CD4-positive, alpha-beta T cell treated with Interleukin-12 subunit alpha and Interleukin-12 subunit beta, for 1 hour (primary cell): ENCODE results near the gene STMP1.

ENCODE experiments used
- DNase-seq: peaks from one replicate; pipeline ENCODE4 v3.0.0-alpha.2; 2020

STMP1 gene

DNA sequence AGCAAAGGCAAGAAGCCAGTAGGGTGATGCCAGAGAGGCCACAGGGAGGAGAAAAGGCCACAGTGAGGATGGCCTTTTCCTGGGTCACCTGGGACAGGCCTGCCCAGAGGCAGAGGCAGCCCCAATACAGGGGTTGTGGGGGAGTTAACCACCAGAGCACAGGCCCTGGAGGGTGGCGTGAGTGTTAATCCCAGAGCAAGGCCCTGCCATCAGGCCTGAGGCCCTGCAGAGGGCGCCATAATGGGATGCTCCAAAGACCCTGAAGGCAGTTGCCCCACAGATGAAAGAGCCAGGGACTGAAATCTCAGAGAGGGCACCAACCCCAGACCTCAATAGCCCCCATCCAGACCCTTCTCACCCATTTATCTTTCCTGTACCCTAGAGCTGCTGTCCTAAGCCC is 41.8 kb downstream of the STMP1 start:
- DNase-seq, result no peak

DNA sequence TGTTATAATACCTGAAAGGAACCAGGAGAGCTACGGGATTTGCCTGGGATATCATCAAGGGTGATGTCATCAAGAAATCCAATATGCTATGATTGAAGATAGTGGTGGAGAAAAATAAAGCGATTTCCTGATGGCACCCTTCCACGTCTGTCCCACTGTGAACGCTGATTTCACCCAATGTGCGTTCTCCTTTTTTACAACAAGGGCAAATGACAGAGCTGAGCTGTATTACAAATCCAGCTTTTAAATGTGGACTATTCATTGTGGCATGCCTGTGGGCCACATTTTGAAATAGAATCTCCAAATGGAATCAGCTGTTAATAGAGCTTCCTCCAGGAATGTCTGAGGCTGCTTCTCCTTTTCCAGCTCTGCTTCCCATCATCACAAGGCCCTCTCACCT is 42.4 kb downstream of the STMP1 start:
- no peak for DNase-seq

DNA sequence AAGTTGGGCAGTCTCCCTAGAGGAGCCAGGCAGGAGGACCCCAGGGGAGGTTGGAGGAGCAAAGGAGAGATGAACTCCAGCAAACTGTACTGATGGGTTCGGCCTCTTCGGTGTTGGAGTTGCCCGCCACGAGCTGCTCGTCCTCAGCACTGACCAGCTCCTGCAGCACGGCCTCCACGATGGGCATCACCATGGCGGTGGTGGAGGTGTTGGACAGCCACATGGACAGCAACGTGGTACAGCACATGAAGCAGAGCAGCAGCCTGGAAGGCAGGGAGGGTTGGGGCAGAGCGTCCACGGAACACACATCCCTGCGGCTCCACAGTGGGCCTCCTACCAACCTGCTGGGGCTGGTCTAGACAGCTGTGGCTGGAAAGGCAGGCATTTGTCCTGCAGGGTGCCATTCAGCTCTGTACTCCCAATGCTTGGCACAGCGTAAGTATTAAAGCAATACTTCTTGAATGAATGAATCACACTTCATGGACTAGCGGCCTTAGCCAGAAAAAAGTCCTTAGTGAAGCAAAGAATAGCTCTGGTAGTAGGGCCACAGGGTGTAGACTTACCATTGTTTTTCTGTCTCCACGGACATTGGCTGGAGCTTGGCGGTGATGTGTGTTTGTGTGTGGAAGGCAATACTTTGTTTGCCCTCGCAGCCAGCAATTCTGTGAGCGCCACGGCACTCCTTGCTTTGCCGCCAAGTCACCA is 43.9 kb downstream of the STMP1 start:
- no peak for DNase-seq

DNA sequence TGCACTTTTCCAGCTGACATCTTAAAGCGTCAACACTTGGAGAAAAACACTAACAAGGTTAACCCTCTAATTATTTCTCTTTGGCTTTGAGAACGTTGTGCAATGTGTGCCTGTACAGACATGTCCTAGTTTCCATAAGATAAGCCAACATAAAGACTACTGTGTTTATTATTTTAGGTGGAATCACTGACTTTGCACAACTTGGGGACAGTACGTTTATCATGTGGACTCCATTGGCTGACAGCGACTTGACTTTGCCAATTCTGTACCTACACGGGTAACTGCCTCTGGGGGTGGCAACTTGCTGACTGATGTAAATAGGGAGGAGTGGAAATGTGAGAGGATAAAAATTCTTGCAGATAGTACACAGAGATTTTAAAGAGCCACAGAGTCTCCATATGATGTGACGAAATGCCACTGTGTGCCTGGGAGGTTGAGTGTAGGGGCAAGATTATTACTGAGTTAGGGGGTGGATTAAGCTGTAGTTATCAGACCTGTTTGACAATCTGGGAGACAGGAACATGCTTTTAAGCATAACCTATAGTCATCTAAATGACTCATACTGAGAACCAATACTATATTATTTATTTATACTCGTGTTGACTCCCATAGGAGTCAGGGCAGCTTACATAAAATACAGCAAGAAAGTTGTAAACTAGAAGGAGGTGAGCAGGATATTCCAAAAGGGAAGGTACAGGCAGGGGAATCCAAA is 44.7 kb downstream of the STMP1 start:
- no peak for DNase-seq

DNA sequence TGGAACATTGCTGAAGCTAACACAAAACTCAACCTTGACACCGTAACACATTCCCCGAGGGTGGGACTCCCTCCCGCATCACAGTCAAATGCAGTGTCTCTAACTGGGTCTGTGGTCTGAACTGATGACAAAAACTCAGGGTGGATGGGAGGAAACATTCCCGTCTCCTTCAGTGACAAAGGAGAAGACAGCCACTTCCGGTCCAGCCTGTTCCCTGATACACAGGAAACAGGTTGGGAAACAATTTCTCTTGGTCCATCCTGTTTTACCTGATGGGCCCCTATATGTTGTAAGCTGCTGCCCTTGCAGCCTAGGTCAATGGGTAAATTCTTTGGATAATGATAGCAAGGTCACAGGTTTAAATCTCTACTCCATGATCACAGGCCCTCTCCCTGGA is 45.3 kb downstream of the STMP1 start:
- DNase-seq, result no peak

DNA sequence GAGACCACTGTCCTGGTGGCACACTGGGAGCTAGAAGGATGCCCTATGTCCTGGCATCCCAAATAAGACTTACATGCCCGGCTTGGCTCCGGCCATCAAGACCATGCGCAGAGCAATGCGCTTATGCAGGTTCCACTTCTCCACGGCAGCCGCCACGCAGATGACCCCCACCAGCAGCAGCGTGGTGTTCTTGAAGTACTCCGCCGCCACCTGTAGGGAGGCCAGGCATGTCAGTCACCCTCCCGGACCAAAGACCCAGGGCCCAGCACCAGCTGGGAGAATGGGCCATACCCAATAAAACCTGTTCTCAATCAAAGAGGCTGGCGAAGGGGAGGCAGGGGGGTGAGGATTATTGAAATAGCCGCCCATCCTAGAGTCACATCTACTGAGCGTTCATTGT is 45.7 kb downstream of the STMP1 start:
- DNase-seq, result no peak

DNA sequence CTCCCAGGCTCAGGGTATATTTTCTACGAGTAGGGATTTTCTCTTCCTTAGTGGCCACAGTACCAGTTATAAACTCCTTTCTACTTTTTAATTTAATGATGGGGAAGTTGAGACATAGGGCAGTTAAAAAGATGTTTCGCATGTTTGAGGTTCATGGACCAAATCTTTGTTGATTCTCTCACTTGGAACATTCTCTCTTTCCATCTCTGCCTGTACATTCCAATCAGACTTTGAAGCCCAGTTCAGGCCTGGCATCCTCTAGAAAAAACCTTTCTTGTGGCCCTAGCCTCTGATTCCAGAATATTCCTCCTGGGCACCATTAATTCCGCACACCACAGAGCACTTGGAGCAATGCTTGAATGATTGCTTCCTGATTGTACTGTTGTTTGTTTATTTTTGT is 47.2 kb downstream of the STMP1 start:
- no peak for DNase-seq

DNA sequence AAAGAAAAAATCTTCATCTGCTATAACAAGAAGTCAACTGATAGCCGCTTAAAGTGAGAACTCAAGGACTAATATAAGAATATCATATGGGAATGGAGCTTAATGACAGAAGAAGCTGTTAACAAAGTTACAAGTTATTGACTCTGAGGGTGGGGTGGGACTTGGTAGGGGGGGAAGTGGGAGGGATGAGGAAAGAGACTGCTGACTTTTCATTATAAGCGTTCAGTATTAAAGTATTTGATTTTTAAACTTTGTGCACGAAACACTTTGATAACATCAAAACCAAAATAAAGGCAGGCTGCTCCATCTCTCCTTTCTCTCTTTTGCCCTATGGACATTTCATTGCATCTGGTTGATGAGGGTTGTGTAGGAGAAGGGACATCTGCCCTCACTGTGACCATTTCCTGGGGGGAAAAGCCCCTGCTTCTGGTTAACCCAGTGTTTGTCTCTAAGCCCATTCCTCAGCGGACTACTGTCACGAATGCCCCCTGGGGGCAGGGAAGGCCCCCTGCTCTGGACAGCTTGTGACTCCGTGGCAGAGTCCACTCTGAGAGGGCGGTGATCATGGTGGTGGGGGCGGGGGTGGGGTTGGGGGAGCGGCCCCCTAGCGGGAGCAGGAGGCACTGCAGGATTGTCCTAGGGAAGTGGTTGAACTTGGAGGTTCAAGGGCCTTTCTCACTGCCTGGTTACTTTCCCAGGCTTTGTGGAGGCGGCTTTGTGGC is 48.3 kb downstream of the STMP1 start:
- no peak for DNase-seq

DNA sequence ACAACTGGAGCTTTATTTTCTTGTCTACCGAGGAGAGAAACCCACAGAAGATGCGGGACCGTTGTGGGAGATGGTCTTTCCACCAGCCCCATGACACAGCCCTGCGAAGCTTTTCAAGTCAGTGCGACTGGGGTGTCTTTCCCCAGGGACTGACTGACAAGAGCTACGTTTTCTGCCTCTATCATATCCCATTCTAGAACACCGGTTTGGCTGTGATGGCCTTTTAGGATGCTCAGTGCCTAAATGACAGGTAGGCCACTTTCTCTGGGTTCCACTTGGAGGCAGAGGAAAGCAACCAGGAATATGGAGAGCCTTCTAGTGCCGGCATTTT is 48.8 kb downstream of the STMP1 start:
- DNase-seq, result no peak

DNA sequence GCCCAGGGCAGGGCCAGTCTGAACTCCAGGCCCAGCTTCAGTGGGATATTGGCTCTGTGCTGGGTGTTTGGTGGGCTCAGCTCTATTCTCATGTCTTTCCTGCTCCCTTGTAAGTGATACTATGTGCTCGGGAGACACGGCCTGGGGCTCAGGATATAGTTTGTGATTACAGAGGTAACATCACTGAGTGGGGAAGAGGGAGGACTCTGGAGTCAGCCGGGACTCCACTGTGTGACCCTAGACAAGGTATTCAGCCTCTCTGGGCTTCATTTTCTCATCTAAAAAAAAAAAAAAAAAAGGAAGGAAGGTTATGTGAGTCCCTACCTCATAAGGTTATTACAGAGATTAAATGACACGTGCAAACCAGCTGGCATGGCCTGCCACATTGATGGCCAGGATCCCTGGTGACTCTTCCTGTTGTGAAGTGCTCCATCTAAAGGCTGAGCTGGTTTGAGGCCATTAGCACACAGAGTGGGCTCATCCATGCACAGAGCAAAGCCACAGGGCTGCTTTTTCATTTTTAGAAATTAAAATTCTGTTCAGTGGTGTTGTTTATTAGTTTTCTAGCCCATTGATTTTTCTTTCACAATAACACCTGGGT is 50.0 kb downstream of the STMP1 start:
- no peak for DNase-seq

DNA sequence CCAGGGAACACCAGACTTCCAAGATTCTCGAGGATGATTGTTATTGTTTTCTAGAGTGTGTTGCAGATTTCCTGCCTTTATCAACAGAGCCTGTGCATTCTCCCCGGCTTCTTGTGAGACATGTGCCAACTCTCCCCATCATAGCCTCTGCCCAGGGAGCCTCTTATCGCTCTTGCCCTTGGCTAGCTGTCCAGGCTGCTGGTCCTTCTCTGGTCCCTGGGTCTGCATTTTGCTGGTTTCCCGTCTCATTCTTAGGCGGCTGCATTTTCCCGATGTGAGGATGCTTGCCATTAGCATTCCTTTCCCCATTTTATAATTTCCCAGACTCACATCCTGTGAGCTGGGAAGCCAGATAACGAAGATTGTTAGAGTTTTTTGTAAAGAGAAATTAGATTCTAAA is 50.5 kb downstream of the STMP1 start:
- no peak for DNase-seq

DNA sequence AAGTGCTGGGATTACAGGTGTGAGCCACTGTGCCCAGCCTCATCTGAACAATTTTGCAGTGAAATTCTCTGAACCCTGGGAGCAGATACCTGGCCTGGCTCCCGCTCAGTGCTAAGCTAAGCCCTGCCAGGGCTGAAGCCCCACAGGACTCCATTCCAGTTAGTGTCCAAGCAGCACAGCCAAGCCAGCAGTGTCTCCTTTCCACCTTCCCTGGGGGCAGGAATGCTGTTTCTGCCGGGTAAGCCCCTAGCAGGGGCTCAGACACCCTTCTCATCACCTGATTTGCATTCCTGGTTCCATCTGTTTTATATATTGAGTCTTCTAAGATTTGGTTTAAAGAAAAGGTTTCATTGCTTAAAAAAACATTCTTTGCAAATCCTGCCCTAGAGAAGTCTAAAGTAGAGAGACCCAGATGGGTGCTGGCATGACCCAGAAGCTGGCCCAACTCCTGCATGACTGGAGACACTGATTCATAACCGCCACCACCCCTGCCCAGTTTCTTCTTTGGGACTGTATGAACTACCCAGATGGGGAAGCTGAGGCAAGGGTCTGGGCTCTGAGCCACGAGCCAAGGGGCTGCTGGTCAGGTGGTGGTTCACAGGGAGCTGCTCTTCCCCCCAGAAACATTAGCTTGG is 51.6 kb downstream of the STMP1 start:
- no peak for DNase-seq

DNA sequence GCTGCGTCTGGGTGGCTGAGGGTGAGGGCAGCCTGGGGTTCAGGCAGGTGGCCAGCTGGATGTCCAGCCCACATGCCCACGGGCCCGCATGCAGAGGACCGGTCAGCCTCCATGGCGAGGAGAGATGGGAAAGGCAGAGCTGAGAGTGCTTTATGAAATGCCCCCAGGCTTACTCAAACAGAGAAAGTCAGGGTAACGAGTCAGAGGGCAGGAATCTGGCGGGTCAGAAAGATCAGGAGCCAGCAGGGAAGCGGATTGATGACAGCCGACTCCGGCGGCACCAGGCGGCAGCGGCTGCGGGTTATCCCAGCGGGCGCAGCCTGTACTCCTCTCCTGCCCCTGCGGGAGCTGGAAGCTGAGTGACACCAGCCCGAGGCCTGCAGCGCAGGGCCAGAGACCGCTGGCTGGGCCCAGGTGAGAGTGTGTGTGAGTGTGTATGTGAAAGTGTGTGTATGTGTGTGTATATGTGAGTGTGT is 52.3 kb downstream of the STMP1 start:
- DNase-seq, result no peak

DNA sequence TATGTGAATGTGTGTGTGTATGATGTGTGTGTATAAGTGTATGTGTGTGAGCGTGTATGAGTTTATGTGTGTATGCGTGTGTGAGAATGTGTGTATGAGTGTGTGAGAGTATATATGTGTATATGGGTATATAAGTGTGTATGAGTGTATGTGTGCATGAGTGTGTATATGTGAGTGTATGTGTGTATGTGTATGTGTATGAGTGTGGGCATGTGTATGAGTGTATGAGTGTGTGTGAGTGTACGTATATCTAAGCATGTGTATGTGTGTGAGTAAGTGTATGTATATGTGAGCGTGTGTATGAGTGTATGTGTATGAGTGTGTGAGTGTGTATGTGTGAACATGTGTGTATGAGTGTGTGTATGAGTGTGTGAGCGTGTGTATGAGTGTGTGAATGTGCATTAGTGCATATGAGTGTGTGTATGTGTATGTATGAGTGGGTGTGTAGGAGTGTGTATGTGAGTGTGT is 52.8 kb downstream of the STMP1 start:
- DNase-seq, result no peak

DNA sequence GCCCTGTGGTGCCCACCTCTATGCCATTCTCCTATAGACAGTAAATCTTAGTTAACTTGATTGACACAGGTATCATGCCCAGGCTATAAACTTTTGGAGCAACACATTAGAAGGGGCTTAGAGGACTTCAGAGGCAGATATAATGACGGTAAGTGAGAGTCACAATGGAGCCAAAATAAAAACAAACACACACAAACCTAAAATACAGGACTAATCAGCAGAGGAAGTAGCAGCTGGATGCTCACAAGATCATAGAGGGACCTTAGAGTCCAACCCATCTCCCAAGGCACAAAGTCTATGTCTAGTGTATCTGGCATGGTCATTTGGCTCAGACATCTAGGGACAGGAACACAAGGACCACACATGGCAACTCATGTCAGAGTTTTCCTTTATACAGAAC is 53.4 kb downstream of the STMP1 start:
- DNase-seq, result no peak

DNA sequence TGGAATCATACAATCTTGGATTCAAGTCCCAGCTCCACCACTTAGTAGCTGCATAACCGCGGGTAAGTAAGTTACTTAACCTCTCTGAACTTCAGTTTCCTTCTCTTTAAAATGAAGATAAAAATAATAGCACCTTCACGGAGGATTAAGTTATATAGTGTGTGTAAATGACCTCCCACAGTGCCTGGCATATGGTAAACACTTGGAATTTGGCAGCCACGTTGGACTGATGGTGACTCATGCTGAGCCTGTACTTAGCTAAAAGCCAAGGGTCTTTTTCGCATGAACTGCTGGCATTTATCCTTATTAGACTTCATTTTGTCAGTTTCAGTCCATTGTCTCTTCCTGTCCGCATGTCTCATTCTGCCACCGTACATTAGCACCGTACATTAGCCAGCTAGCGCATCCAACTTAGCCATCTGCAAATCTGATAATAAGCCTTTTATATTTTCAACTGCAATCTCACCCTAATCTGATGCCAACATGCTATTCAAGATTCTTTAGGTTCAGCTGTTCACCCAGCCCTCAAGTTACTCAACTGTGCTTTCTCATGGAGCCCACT is 54.4 kb downstream of the STMP1 start:
- no peak for DNase-seq

DNA sequence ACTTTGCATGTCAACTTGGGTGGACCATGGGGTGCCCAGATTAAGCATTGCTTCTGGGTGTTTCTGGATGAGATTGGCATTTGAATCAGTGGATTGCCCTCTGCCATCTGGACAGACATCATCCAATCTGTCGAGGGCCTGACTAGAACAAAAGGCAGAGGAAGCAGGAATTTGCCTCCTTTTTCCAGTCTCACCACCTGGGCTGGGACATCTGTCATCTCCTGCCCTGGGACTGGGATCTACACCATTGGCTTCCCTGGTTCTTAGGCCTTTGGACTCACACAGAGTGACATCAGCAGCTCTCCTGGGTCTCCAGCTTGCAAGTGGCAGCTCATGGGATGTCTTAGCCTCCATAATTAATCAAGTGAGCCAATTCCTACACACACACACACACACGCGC is 55.4 kb downstream of the STMP1 start:
- DNase-seq, result no peak

DNA sequence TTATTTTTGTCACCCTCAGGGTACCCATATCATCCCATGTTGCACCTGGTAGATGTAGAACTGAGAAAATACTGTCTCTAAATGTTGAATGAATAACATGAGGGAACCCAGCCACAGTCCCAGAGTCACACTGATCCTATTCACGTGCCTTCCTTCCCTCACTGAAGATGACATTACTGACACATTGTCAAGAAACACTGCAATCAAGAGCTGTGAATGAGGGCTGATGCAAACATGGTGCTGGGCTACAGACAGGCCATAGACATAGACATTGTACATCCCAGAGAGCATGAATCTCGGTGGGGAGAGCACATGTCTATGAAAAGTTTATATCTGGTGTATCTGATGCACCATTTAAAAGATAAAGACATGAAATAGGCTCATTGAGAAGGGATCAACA is 55.9 kb downstream of the STMP1 start:
- no peak for DNase-seq

DNA sequence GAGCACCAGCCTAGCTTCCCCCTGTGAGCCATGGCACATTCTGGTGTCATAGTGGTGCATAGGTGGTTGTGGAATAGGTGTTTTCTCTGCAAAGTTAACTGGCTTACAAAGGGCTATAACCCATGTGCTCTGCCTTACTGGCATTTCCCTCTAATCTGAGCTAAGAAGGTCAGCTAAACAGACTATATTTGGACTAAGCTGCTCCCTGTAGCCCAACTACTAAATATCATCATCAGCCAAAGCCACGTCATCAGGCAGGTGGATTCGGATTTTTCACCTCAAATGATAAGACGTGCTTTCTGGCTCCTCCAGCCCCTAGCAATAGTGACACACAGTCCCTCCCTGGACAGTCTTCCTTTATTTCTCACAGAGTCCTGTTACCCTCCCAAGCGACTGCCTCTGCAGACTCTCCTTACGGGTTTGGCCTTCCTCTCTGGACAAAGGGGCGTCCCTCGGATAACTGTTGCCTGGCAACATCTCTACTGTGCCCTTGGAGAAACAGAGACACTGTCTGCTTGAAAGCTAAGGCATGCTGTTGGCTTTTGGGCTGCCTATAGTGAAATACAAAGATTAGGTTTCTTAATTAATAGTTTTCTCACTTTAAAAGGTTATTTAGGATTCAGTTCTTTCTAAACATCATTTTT is 56.6 kb downstream of the STMP1 start:
- DNase-seq, result no peak

DNA sequence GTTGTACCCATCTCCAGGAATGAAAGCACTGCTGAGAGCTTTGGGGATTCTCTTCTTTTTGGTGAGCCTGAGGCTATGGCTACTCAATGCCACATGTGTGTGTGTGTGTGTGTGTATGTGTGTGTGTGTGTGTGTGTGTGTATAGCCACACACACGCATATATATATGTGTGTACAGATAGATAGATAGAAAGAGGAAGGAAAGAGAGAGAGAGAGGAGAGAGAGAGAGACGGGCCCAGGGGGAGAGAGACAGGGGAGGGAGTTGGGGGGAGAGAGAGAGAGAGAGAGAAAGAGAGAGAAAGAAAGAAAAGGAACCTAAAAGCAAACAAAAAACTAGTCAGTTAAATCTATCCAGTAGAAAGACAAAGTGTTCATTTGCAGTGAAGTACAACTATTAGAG is 57.4 kb downstream of the STMP1 start:
- no peak for DNase-seq

DNA sequence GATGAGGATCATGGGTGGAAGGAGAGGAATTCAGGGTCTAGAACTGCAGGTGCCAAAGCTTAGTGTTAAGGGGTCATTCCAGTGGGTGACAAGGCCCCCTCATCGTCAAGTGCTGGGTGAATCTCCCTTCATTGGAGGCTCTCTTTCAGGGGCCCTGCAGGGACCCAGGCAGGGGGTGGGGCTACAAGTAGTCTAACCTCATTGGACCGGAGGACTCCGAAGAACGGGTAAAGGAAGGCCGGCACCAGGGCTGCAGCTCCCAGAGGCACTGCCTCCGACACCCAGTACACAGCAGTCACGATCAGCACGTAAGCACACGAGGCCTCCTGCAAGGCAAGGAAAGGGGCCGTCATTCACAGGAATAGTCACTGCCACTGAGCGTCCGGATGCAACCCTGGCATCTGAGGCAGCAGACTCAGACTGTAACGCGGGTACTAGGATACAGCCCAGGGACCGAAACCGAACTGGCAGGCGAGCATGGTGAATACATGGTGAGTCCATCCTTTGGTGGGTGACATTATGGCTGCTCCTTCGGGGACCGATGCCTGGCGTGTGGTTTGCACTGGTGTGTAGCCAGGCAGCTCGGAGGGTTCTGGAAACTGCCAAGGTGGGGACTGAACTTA is 59.0 kb downstream of the STMP1 start:
- no peak for DNase-seq

DNA sequence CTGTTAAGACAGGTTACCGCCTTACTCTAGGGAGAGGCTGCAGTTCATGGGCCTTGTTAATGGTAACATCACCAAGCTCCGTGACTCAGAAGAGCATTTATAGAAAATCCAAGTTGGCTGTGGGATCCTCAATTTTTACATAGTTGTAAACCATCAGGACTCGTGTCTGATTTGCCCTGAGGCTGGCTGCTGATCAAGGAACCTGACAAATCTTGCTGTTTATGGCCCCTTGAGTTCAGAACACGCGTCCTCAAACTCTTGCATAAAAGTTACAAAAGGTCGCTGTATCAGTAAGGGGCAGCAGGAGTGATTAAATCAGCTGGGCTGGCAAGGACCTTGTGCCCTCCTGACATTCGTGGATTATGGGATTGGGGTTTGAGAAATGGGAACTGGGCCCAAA is 61.1 kb downstream of the STMP1 start:
- no peak for DNase-seq
